ENCODE data around the gene STX3. TPM values are rescaled to one million over a fixed set of nuclear protein-coding genes. Genes with fewer than 3 reads are reported as not detected.

STX3 gene
- total and polyA plus RNA-seq, 2 of the 8 experiments (the other 6 are each of a cell fraction or from before 2014, with no cell fraction given): 50.5 to 56.1 TPM

DNA sequence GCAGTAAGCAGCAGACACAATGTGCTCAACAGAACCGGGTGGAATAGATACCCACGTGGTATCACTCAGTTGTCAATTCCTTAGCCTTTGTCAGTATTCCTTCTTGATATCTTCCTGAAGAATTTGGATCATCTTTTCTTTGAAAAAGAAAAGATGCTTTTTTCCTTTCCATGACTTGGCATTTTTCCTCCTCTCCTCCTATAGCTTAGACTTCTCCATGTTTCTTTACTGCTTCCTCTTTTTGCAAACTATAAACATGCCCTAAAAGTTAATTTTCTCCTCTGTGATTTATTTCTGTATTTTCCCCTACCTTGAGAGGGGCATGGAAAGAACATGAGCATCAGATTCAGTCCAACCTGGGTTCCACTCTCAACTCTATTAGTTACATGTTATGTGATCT, 78.4 kb downstream of the STX3 start:
- no peak overlapping the region for H3K4me3 ChIP-seq (ENCODE audit: extremely low read depth in 1 of 4, insufficient read depth in 2 of 4, low read depth in 3 of 4, low read length in 4 of 4)
- no peak overlapping the region for H2BK12ac ChIP-seq (ENCODE audit: low read depth, low read length)
- no peak overlapping the region for H3K4me2 ChIP-seq (ENCODE audit: insufficient read depth in 1 of 2, low read depth in 2 of 2, low read length in 2 of 2)
- H2BK20ac ChIP-seq (ENCODE audit: low read length): no peak overlapping the region
- H2BK120ac ChIP-seq (replicated peaks; ENCODE audit: low read depth, low read length): no peak overlapping the region
- no peaks in the 10 kb centered on the region for H3K23me2 ChIP-seq (ENCODE audit: low read depth, low read length)
- H3K9me3 ChIP-seq (ENCODE audit: insufficient read depth in 2 of 2, low read depth in 1 of 2, low read length in 1 of 2): no peaks in the 10 kb centered on the region
- H4K5ac ChIP-seq (ENCODE audit: insufficient read length, low read depth, low read length): no peak overlapping the region
- H3K79me1 ChIP-seq (ENCODE audit: low read depth, low read length): no peaks in the 10 kb centered on the region
- H2AK5ac ChIP-seq (ENCODE audit: low read depth, low read length): no peak overlapping the region
- ChIA-PET CTCF (ENCODE audit: partially characterized antibody) (interaction anchor here (1.6 kb wide), 1 partner anchor 85 kb away, joined by 4 read pairs; no protein-coding TSS in a partner anchor), POLR2A (ENCODE audit: partially characterized antibody) (no interaction called here)
- H2BK5ac ChIP-seq (ENCODE audit: low read depth, low read length): no peak overlapping the region
- H4K8ac ChIP-seq (ENCODE audit: extremely low read depth, insufficient read depth, low read length): no peak overlapping the region
- no peak overlapping the region for H2AFZ ChIP-seq (ENCODE audit: low read length)
- H3K4ac ChIP-seq (replicated peaks; ENCODE audit: insufficient read length, low read depth, low read length): no peak overlapping the region
- H2BK15ac ChIP-seq (ENCODE audit: low read length): no peak overlapping the region
- TF ChIP-seq NANOG (IDR thresholded peaks at IDR 0.05; ENCODE audit: insufficient read depth, low read depth, low read length, poor library complexity, severe bottlenecking): no peak
- no peak for TF ChIP-seq BACH1 (IDR thresholded peaks at IDR 0.05; ENCODE audit: low read length)
- no peak for TF ChIP-seq TEAD4 (IDR thresholded peaks at IDR 0.05; ENCODE audit: low read depth, low read length)
- TF ChIP-seq JUN (IDR thresholded peaks at IDR 0.05; ENCODE audit: low read depth, low read length): no peak
- TF ChIP-seq RBBP5 (IDR thresholded peaks at IDR 0.05; ENCODE audit: borderline replicate concordance, low read depth, low read length): no peak
- no peak for TF ChIP-seq SRF (IDR thresholded peaks at IDR 0.05; ENCODE audit: low read depth, low read length)
- TF ChIP-seq POLR2A (IDR thresholded peaks at IDR 0.05; ENCODE audit: control extremely low read depth in 1 of 2, low read depth in 2 of 2, low read length in 2 of 2): no peak
- TF ChIP-seq E2F6 (IDR thresholded peaks at IDR 0.05): no peak
- no peak for TF ChIP-seq CREB1 (IDR thresholded peaks at IDR 0.05)
- TF ChIP-seq JUND (IDR thresholded peaks at IDR 0.05; ENCODE audit: low read length): no peak
- TF ChIP-seq SP1 (IDR thresholded peaks at IDR 0.05; ENCODE audit: low read depth, low read length): no peak
- TF ChIP-seq RAD21 (IDR thresholded peaks at IDR 0.05 in 1 of 2, conservative IDR thresholded peaks at IDR 0.05 in 1 of 2; ENCODE audit: low read depth in 2 of 2, low read length in 2 of 2): no peak
- H4K91ac ChIP-seq (replicated peaks; ENCODE audit: insufficient read length, low read length): no peak overlapping the region
- H3K36me3 ChIP-seq (ENCODE audit: control insufficient read depth in 2 of 4, insufficient read depth in 4 of 4, low read length in 3 of 4): no peaks in the 10 kb centered on the region
- H3K18ac ChIP-seq (ENCODE audit: extremely low read depth, low read length): no peak overlapping the region
- H3K27me3 ChIP-seq (replicated peaks in 1 of 4; ENCODE audit: control insufficient read depth in 3 of 4, extremely low read depth in 1 of 4, insufficient read depth in 3 of 4, low read length in 3 of 4): no peaks in the 10 kb centered on the region
- 92% methylated on average over 2 of the region's 2 CpGs; no CpG with 5 or more reads in 1 of the 2 experiments for WGBS, 2 experiments (ENCODE audit: extremely low coverage in 1 of 2, insufficient coverage in 1 of 2, insufficient read length in 1 of 2, insufficient replicate concordance in 2 of 2, low coverage in 1 of 2, low lambda C conversion rate in 2 of 2, missing lambda C conversion rate in 1 of 2)
- H3K79me2 ChIP-seq (ENCODE audit: control insufficient read depth in 1 of 2, insufficient read depth in 2 of 2, low read length in 2 of 2): no peaks in the 10 kb centered on the region
- H3K4me1 ChIP-seq (replicated peaks in 1 of 4; ENCODE audit: control insufficient read depth in 3 of 4, insufficient read depth in 4 of 4, low read length in 3 of 4): no peaks in the 10 kb centered on the region
- DNase-seq (ENCODE audit: low read depth in 1 of 2, low spot score in 2 of 2): no peak
- no peak overlapping the region for H3K27ac ChIP-seq (ENCODE audit: low read depth, low read length)
- FAIRE-seq: no peak
- H3K9ac ChIP-seq (replicated peaks in 1 of 4; ENCODE audit: extremely low read depth in 1 of 4, low read depth in 3 of 4, low read length in 3 of 4): no peak overlapping the region
- H3K56ac ChIP-seq (replicated peaks; ENCODE audit: insufficient read length, low read depth, low read length): no peak overlapping the region
- no peaks in the 10 kb centered on the region for H4K20me1 ChIP-seq (replicated peaks in 1 of 2; ENCODE audit: control insufficient read depth in 1 of 2, insufficient read depth in 2 of 2, low read length in 2 of 2)
- no peak overlapping the region for H3K14ac ChIP-seq (ENCODE audit: insufficient read length)
- no peak overlapping the region for H3K23ac ChIP-seq (ENCODE audit: insufficient read length)

All from H1 (cell line).